Thoracic aorta (tissue), 2 donors: ENCODE data around the gene SFXN1. TPM values are rescaled to one million over a fixed set of nuclear protein-coding genes. Genes with fewer than 3 reads are reported as not detected.

Experiments used
- ATAC-seq: fragments of 150-250 bp; one replicate; pipeline ENCODE4 v1.8.0; 2017; ENCODE audit warnings: low read depth; ENCODE audit not compliant: insufficient number of reproducible peaks, low FRiP score
- DNase-seq: peaks from one replicate; pipeline ENCODE4 v3.0.0-alpha.2; 2020; ENCODE audit warnings: low spot score
- H3K27ac ChIP-seq, 2 donors: fragments of 200-600 bp; sonication (generic); 1 replicate in 1 of 2; 2 replicates in 1 of 2; pipeline ENCODE4 v1.5.1; 2016; ENCODE audit warnings: mild to moderate bottlenecking in 2 of 2, moderate library complexity in 2 of 2
- H3K27me3 ChIP-seq: fragments of 200-600 bp; sonication (generic); replicated peaks from 2 replicates; pipeline ENCODE4 v1.6.0; 2016; ENCODE audit warnings: mild to moderate bottlenecking; ENCODE audit not compliant: insufficient read depth
- H3K36me3 ChIP-seq: fragments of 200-600 bp; sonication (generic); one replicate; pipeline ENCODE4 v1.5.1; 2016
- H3K4me1 ChIP-seq, 2 donors: fragments of 200-600 bp; sonication (generic); 1 replicate in 1 of 2; 2 replicates in 1 of 2; pipeline versions ENCODE4 v1.5.1 to v1.6.0; 2016; ENCODE audit warnings: low read depth in 2 of 2, mild to moderate bottlenecking in 1 of 2; ENCODE audit not compliant: control insufficient read depth in 1 of 2
- H3K4me3 ChIP-seq: fragments of 200-600 bp; sonication (generic); 2 replicates; pipeline ENCODE4 v1.5.1; 2016; ENCODE audit warnings: mild to moderate bottlenecking
- H3K9me3 ChIP-seq: fragments of 200-600 bp; sonication (generic); 2 replicates; pipeline ENCODE4 v1.5.1; 2016
- total RNA-seq, 2 donors: library from RNA; depleted of rRNA; stranded (reverse); fragments of >200 nt; gene quantifications; one replicate each; pipeline versions ENCODE4 v1.1.0 to v1.2.3, GENCODE V29; 2016
- TF ChIP-seq, protein P1 (sequence below): fragments of 200-600 bp; sonication (generic); IDR thresholded peaks from one replicate; pipeline ENCODE4 v1.5.1; 2019; ENCODE audit warnings: antibody characterized with exemption

Gene SFXN1
- total RNA-seq, 2 donors from 2014 or later, result 22.9 to 50.8 TPM

DNA sequence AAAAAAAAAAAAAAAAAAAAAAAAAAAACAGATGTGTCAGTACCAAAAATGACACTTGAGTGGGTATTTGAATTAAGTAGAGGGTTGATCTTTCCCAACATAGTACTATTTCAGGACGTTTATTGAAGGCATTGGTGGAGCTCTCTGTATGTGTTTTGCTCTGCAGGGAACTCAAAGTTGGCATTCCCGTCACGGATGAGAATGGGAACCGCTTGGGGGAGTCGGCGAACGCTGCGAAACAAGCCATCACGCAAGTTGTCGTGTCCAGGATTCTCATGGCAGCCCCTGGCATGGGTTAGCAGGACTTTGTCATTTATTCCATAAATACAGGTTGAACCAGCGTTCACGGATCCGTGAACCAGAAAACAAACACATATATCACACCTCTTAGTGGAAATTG is 34.9 kb downstream of the SFXN1 start:
- TF ChIP-seq, protein P1, sequence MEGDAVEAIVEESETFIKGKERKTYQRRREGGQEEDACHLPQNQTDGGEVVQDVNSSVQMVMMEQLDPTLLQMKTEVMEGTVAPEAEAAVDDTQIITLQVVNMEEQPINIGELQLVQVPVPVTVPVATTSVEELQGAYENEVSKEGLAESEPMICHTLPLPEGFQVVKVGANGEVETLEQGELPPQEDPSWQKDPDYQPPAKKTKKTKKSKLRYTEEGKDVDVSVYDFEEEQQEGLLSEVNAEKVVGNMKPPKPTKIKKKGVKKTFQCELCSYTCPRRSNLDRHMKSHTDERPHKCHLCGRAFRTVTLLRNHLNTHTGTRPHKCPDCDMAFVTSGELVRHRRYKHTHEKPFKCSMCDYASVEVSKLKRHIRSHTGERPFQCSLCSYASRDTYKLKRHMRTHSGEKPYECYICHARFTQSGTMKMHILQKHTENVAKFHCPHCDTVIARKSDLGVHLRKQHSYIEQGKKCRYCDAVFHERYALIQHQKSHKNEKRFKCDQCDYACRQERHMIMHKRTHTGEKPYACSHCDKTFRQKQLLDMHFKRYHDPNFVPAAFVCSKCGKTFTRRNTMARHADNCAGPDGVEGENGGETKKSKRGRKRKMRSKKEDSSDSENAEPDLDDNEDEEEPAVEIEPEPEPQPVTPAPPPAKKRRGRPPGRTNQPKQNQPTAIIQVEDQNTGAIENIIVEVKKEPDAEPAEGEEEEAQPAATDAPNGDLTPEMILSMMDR, result no peak
- Histone ChIP-seq H3K4me1 (no peaks in the 10 kb centered on the region), H3K27me3 (no peaks in the 10 kb centered on the region), H3K9me3 (no peaks in the 10 kb centered on the region), H3K36me3 (peaks cover 45% of the 10 kb centered on the region), H3K27ac (no peak overlapping the region), H3K4me3 (no peak overlapping the region)
- ATAC-seq (no peak), DNase-seq (no peak)

DNA sequence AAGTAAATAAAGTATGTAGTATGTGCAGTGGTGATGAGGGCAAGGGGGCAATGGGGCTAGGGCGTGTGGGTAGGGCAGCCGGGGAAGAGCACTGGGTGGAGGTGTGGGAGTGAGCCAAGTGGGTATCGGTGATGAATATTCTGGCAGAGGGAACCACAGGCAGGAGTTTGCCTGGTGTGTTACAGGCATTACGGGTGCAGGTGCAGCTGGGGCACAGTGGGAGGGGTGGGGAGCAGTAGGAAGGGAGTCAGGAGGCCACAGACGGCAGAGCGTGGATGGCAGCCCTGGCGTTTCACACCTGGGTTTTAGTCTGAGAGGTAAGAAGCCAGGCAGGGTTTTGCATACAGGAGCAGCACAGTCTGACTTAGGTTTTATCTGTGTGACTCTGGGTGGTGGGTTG is 35.4 kb downstream of the SFXN1 start:
- Histone ChIP-seq H3K36me3 (peaks cover 46% of the 10 kb centered on the region), H3K27ac (no peak overlapping the region), H3K4me1 (no peaks in the 10 kb centered on the region), H3K4me3 (no peak overlapping the region), H3K27me3 (no peaks in the 10 kb centered on the region), H3K9me3 (no peaks in the 10 kb centered on the region)
- DNase-seq (no peak), ATAC-seq (no peak)
- TF ChIP-seq, protein P1, result no peak

DNA sequence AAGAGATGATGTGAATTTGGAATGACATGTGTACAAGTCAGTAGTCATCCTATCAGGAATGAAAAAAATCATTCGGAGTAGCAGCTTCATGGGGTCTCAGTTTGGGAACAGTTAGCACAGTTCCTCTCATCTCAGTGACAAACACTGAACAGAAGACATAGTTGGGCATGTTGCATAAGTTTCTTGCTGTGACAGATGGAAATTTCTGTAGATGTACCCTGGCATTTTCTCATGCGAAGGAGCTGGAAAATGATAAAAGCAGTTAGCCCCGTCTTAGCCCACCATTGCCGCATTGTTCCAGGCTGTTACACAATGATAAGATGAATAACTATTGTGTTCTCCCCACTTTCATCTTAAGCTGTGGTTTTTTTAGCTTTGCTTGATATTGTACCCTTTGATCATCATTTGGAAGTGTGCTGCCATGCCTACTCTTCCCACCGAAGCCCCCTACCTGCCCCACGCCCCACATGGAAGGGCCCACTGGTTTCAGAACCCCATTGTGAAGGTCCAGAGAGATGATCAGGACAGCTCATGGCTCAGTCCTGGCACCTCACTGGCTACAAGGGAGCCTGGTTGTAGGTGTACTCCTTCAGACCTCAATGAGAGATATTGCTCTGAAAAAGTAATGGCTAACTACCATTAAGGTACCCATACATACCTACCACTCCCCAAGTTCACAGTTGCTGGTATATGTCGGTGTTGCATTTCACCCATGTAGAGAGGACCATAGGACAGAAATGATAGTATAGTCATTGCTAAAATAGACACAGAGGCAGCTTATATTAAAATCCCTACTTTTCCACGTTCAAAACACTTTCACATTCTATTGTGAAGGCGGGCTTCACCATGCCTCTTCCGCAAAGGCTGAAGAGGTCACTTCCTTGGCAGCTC is 38.8 kb downstream of the SFXN1 start:
- Histone ChIP-seq H3K4me1 (no peaks in the 10 kb centered on the region), H3K36me3 (peaks cover 42% of the 10 kb centered on the region), H3K27me3 (no peaks in the 10 kb centered on the region), H3K4me3 (no peak overlapping the region), H3K9me3 (no peaks in the 10 kb centered on the region), H3K27ac (no peak overlapping the region)
- ATAC-seq (no peak), DNase-seq (no peak)
- TF ChIP-seq, protein P1, result no peak

DNA sequence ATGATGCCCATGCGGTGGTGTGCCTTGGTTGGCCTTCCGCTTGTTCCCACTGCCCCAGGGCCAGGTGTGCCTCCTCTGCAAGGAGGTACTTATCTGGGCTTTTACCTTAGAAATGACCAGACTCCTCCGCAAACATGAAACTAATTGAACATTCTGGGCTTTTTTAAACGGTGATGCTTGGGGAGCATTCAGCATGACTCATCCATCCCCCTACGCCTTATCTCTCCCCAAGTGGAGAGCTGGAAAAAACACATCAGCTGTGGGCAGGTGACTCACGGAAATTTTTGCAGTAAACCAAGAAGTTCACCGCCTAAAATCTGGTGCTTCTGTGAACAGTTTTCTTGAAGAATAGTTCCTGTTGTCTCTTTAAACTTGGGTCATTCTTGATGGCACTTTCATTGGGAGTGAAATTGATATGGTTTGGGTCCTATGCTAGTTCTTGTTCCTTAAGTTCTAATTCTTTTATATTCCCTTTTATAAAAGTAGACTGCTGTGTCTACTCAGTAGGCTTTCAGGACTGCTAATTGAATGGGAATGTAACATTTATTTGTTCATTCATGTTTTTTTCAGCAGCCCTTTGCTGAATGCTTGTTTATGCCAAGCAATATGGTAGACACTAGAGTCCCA is 39.6 kb downstream of the SFXN1 start:
- Histone ChIP-seq H3K4me1 (no peaks in the 10 kb centered on the region), H3K27ac (no peak overlapping the region), H3K9me3 (no peaks in the 10 kb centered on the region), H3K36me3 (peaks cover 42% of the 10 kb centered on the region), H3K27me3 (no peaks in the 10 kb centered on the region), H3K4me3 (no peak overlapping the region)
- ATAC-seq (no peak), DNase-seq (no peak)
- TF ChIP-seq, protein P1, result no peak

DNA sequence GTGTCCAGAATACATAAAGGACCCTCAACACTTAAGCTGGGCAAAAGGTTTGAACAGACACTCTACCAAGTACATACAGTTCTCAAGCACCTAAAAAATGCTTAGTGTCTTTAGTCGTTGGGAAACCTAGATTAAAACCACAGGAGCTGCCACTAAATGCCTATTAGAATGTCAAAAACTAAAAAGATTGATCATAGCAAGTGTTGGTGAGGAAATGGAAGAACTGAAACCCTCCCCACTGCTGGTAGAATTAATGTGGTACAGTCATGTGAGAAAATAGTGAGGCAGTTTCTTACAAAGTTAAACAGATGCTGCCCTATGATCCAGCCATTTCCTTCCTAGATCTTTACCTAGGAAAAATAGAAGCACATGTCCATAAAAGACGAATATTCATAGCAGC is 40.6 kb downstream of the SFXN1 start:
- Histone ChIP-seq H3K27me3 (no peaks in the 10 kb centered on the region), H3K9me3 (no peaks in the 10 kb centered on the region), H3K27ac (no peak overlapping the region), H3K4me3 (no peak overlapping the region), H3K36me3 (peaks cover 34% of the 10 kb centered on the region), H3K4me1 (no peaks in the 10 kb centered on the region)
- ATAC-seq (no peak), DNase-seq (no peak)
- TF ChIP-seq, protein P1, result no peak
